Fibroblast of lung (primary cell): ENCODE measurements around the gene GRM6. TPM values are rescaled to one million over a fixed set of nuclear protein-coding genes. Genes with fewer than 3 reads are reported as not detected.

Experiments
- DNase-seq, 2 donors: peaks; one replicate each; pipeline versions ENCODE4 v3.0.0 to v3.0.0-alpha.2; 2010; ENCODE audit warnings: low read depth in 2 of 2
- H2AFZ ChIP-seq: 2 replicates; pipeline ENCODE4 v1.5.1; 2012; ENCODE audit warnings: low read length, control low read depth, inconsistent platforms
- H3K27ac ChIP-seq: 2 replicates; pipeline ENCODE4 v1.5.1; 2011; ENCODE audit warnings: low read length, control low read depth; ENCODE audit not compliant: insufficient read depth
- H3K27me3 ChIP-seq: 2 replicates; pipeline ENCODE4 v1.5.1; 2011; ENCODE audit warnings: mild to moderate bottlenecking, low read length; ENCODE audit not compliant: control insufficient read depth, insufficient read depth
- H3K36me3 ChIP-seq: 2 replicates; pipeline ENCODE4 v1.5.1; 2011; ENCODE audit warnings: low read length; ENCODE audit not compliant: control insufficient read depth, insufficient read depth
- H3K4me1 ChIP-seq: 2 replicates; pipeline ENCODE4 v1.5.1; 2011; ENCODE audit warnings: low read length; ENCODE audit not compliant: control insufficient read depth, insufficient read depth; ENCODE audit errors: extremely low read depth
- H3K4me2 ChIP-seq: 2 replicates; pipeline ENCODE4 v1.5.1; 2011; ENCODE audit warnings: low read length, control low read depth; ENCODE audit not compliant: insufficient read depth; ENCODE audit errors: extremely low read depth
- H3K4me3 ChIP-seq, 4 experiments: fragments of 200-600 bp in 1 of 4; sonication (generic) in 1 of 4; replicated peaks in 1 of 4; 2 replicates each; pipeline ENCODE4 v1.5.1; 2011 to 2016; ENCODE audit warnings: low read length in 4 of 4, low read depth in 3 of 4, mild to moderate bottlenecking in 3 of 4, control low read depth in 2 of 4, inconsistent platforms in 1 of 4, mixed read lengths in 1 of 4; ENCODE audit not compliant: insufficient read depth in 1 of 4; ENCODE audit errors: control extremely low read depth in 1 of 4
- H3K79me2 ChIP-seq: 2 replicates; pipeline ENCODE4 v1.5.1; 2012; ENCODE audit warnings: mild to moderate bottlenecking, low read length, inconsistent platforms; ENCODE audit not compliant: control insufficient read depth, insufficient read depth
- H3K9ac ChIP-seq: 2 replicates; pipeline ENCODE4 v1.5.1; 2011; ENCODE audit warnings: mild to moderate bottlenecking, low read length, control low read depth; ENCODE audit not compliant: insufficient read depth
- H3K9me3 ChIP-seq: 2 replicates; pipeline ENCODE4 v1.5.1; 2012; ENCODE audit warnings: low read depth, low read length; ENCODE audit not compliant: control insufficient read depth, insufficient read depth
- H4K20me1 ChIP-seq: 2 replicates; pipeline ENCODE4 v1.5.1; 2011; ENCODE audit warnings: low read length; ENCODE audit not compliant: control insufficient read depth, insufficient read depth; ENCODE audit errors: extremely low read depth
- CTCF ChIP-seq, 2 donors: IDR thresholded peaks in 1 of 2; conservative IDR thresholded peaks in 1 of 2; 1 replicate in 1 of 2; 2 replicates in 1 of 2; pipeline ENCODE4 v1.5.1; 2011 to 2012; ENCODE audit warnings: low read length in 2 of 2, control low read depth in 1 of 2, inconsistent platforms in 1 of 2, low read depth in 1 of 2, mild to moderate bottlenecking in 1 of 2
- EZH2 ChIP-seq: IDR thresholded peaks from 2 replicates; pipeline ENCODE4 v1.5.1; 2012; ENCODE audit warnings: low read length, control low read depth, mild to moderate bottlenecking; ENCODE audit errors: missing control alignments
- polyA plus RNA-seq, 2 donors: library from polyadenylated mRNA; depleted of rRNA in 1 of 2; stranded (reverse) in 1 of 2; unstranded in 1 of 2; fragments of >200 nt; gene quantifications; 2 replicates each; pipeline ENCODE4 v1.2.1, GENCODE V29; 2011 to 2012; ENCODE audit warnings: missing spikeins in 1 of 2
- total RNA-seq: library from RNA; depleted of rRNA; stranded (reverse); fragments of >200 nt; gene quantifications from 2 replicates; pipeline ENCODE4 v1.2.1, GENCODE V29; 2014

Gene GRM6
- total and polyA plus RNA-seq, 2 donors (not counting 1 experiment from before 2014, with no cell fraction given) = not detected

DNA sequence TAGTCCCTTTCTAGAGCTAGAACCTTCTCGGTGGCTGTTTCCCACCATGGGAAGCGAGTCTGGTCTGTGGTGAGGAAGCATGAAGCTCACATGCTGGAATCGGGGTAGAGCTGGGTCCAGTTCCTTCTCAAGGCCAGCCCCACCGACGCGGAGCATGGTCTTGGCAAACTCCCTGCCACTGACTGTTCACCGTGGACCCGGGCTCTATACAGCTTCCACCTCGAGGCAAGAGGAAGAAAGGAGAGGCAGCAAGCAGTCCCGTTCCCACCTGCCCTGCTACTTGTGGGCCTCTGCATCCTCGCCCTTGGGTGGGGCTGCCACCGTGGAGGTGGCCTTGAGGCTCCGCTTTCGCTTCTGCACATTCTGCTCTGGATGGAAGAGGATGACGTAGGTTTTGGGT lies 13.7 kb downstream of the GRM6 start:
- Histone ChIP-seq H3K9ac (no peak overlapping the region), H3K4me1 (no peaks in the 10 kb centered on the region), H3K27me3 (no peaks in the 10 kb centered on the region), H4K20me1 (no peaks in the 10 kb centered on the region), H3K36me3 (no peaks in the 10 kb centered on the region), H3K9me3 (no peaks in the 10 kb centered on the region), H2AFZ (no peak overlapping the region), H3K4me3 (no peak overlapping the region), H3K27ac (no peak overlapping the region), H3K4me2 (no peak overlapping the region), H3K79me2 (no peaks in the 10 kb centered on the region)
- no peak for DNase-seq
- TF ChIP-seq EZH2 (no peak), CTCF (conservative IDR thresholded peaks at IDR 0.05 in 1 of 2, IDR thresholded peaks at IDR 0.05 in 1 of 2; ENCODE audit: low read depth in 1 of 2, low read length in 2 of 2) (no peak)

GRCh38 chr5:178965465-178966055 lies 29.6 kb downstream of the GRM6 start:
- TF ChIP-seq EZH2 (no peak), CTCF (conservative IDR thresholded peaks at IDR 0.05 in 1 of 2, IDR thresholded peaks at IDR 0.05 in 1 of 2; ENCODE audit: low read depth in 1 of 2, low read length in 2 of 2) (no peak)
- Histone ChIP-seq H3K9me3 (no peaks in the 10 kb centered on the region), H3K4me2 (no peak overlapping the region), H2AFZ (no peak overlapping the region), H3K36me3 (no peaks in the 10 kb centered on the region), H3K79me2 (no peaks in the 10 kb centered on the region), H4K20me1 (no peaks in the 10 kb centered on the region), H3K9ac (no peak overlapping the region), H3K27ac (no peak overlapping the region), H3K4me3 (no peak overlapping the region), H3K4me1 (no peaks in the 10 kb centered on the region), H3K27me3 (no peaks in the 10 kb centered on the region)
- no peak for DNase-seq

GRCh38 chr5:178941361-178941760 lies 53.8 kb downstream of the GRM6 start:
- no peak overlapping the region for H3K27ac ChIP-seq
- no peaks in the 10 kb centered on the region for H3K27me3 ChIP-seq
- no peaks in the 10 kb centered on the region for H3K36me3 ChIP-seq
- peak overlapping the region; percentile 36 to 88 (median 64) for H3K4me3 ChIP-seq
- peak in 1 of 2 donors; percentile 27 for DNase-seq
- H3K4me1 ChIP-seq = no peaks in the 10 kb centered on the region
- H3K9me3 ChIP-seq = no peaks in the 10 kb centered on the region
- peak overlapping the region; percentile 42 for H3K9ac ChIP-seq
- H3K79me2 ChIP-seq = no peaks in the 10 kb centered on the region
- TF ChIP-seq EZH2 (no peak), CTCF (conservative IDR thresholded peaks at IDR 0.05 in 1 of 2, IDR thresholded peaks at IDR 0.05 in 1 of 2; ENCODE audit: low read depth in 1 of 2, low read length in 2 of 2) (no peak)
- H2AFZ ChIP-seq = peak overlapping the region; percentile 72
- H4K20me1 ChIP-seq = no peaks in the 10 kb centered on the region
- H3K4me2 ChIP-seq = peak overlapping the region; percentile 75
